GM19035 (cell line): ENCODE data around the gene GRM6.

ENCODE experiments used
- ATAC-seq: cut with Tn5 transposase; IDR thresholded peaks from one replicate; pipeline ENCODE4 v1.9.1; 2021; ENCODE audit not compliant: unreplicated experiment

The GRM6 gene

GRCh38 chr5:178994580-178995340 is at the start of gene GRM6:
Gene GRM6, minus strand, starts transcription at chr5:178995320. Its CDS starts 376 bp downstream, at chr5:178994944.
- no peak for ATAC-seq

GRCh38 chr5:179044765-179045164 is 49.6 kb upstream of the GRM6 start:
- no peak for ATAC-seq

- no peak for ATAC-seq
These were observed 38.0 kb upstream of the GRM6 start for GRCh38 chr5:179033004-179033580.

GRCh38 chr5:179023528-179024189 is 28.5 kb upstream of the GRM6 start, which contains the start of gene ZNF879:
Gene ZNF879, plus strand, starts transcription at chr5:179023804. Its CDS starts 1,201 bp downstream, at chr5:179025005.
- no peak for ATAC-seq

GRCh38 chr5:179008667-179009066 is 13.5 kb upstream of the GRM6 start:
- no peak for ATAC-seq

- no peak for ATAC-seq
These were observed 11.4 kb upstream of the GRM6 start for GRCh38 chr5:179006564-179006963.

- no peak for ATAC-seq
These were observed 3.3 kb upstream of the GRM6 start for GRCh38 chr5:178998441-178998840.

GRCh38 chr5:178997191-178997590 is 2.1 kb upstream of the GRM6 start:
- ATAC-seq: no peak

GRCh38 chr5:178996156-178996555 is 1.0 kb upstream of the GRM6 start:
- no peak for ATAC-seq

GRCh38 chr5:178995341-178995690 is 196 bp upstream of the GRM6 start:
- no peak for ATAC-seq

- no peak for ATAC-seq
These were observed 1.1 kb downstream of the GRM6 start for GRCh38 chr5:178993955-178994579.

GRCh38 chr5:178993236-178993765 is 1.8 kb downstream of the GRM6 start:
- ATAC-seq: no peak

- ATAC-seq: no peak
These were observed 2.7 kb downstream of the GRM6 start for GRCh38 chr5:178992291-178992895.

- no peak for ATAC-seq
These were observed 3.7 kb downstream of the GRM6 start for GRCh38 chr5:178991190-178992145.

GRCh38 chr5:178990491-178990890 is 4.6 kb downstream of the GRM6 start:
- ATAC-seq: no peak

- no peak for ATAC-seq
These were observed 5.8 kb downstream of the GRM6 start for GRCh38 chr5:178989311-178989710.

GRCh38 chr5:178988436-178989220 is 6.5 kb downstream of the GRM6 start:
- ATAC-seq: no peak

- ATAC-seq: no peak
These were observed 8.7 kb downstream of the GRM6 start for GRCh38 chr5:178986326-178986960.
